AG09319 (cell line): ENCODE measurements around the gene CANT1.
A peak's percentile ranks its signal among the peaks of the same experiment; 100 is the strongest.

Experiments
- DNase-seq: peaks from one replicate; pipeline ENCODE4 v3.0.0-alpha.2; 2010; ENCODE audit warnings: low read depth; ENCODE audit errors: extremely low read depth
- CTCF ChIP-seq: IDR thresholded peaks from 2 replicates; pipeline ENCODE4 v1.5.1; 2011; ENCODE audit warnings: low read depth, mild to moderate bottlenecking, inconsistent platforms, low read length, moderate library complexity

CANT1 gene

GRCh38 chr17:79046916-79047280 is 37.3 kb upstream of the CANT1 start:
- TF ChIP-seq CTCF: no peak
- DNase-seq: no peak

GRCh38 chr17:79046197-79046915 is 36.8 kb upstream of the CANT1 start:
- TF ChIP-seq CTCF: no peak
- no peak for DNase-seq

- peak; percentile 97 for TF ChIP-seq CTCF
- peak; percentile 34 for DNase-seq
These were observed 36.3 kb upstream of the CANT1 start for GRCh38 chr17:79045842-79046196.

GRCh38 chr17:79045001-79045729 is 35.6 kb upstream of the CANT1 start:
- DNase-seq: no peak
- TF ChIP-seq CTCF: no peak

- DNase-seq: no peak
- no peak for TF ChIP-seq CTCF
These were observed 34.9 kb upstream of the CANT1 start for GRCh38 chr17:79044462-79044861.

DNA sequence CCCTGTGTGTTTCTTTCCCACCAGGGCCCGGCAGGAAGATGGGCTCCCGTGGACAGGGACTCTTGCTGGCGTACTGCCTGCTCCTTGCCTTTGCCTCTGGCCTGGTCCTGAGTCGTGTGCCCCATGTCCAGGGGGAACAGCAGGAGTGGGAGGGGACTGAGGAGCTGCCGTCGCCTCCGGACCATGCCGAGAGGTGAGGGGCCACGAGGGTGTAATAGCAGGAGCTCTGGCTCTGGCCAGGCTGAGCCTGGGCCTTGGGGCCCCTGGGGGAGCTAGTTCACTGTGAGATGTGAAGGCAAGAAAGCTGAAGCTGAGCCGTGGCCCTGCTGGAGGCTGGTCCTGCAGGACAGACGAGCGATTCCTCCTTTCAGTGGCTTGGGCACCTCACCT is 34.4 kb upstream of the CANT1 start:
- TF ChIP-seq CTCF: no peak
- DNase-seq: no peak

GRCh38 chr17:79043191-79043930 is 33.8 kb upstream of the CANT1 start:
- no peak for TF ChIP-seq CTCF
- no peak for DNase-seq
